GM19438 (cell line): ENCODE measurements around the gene TSKS.

Experiments used
- ATAC-seq: cut with Tn5 transposase; IDR thresholded peaks from one replicate; pipeline ENCODE4 v1.9.1; 2021; ENCODE audit warnings: low read depth; ENCODE audit not compliant: unreplicated experiment

Gene TSKS

DNA sequence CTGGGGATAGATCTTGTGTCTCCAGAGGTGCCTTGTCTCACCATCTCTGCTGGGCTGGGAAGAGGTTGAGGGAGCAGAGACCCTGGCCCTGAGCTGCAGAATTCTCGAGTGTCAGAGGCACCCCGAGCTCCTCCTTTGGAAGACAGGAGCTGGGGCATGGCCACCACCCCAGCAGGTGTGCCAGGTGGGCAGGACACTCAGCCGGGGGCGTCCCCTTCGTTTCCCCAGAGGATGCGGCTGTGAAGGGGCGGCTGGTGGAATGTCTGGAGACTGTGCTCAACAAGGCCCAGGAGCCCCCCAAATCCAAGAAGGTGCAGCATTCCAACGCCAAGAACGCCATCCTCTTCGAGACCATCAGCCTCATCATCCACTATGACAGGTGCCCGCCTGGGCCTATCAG lies 35.5 kb upstream of the TSKS start:
- no peak for ATAC-seq

DNA sequence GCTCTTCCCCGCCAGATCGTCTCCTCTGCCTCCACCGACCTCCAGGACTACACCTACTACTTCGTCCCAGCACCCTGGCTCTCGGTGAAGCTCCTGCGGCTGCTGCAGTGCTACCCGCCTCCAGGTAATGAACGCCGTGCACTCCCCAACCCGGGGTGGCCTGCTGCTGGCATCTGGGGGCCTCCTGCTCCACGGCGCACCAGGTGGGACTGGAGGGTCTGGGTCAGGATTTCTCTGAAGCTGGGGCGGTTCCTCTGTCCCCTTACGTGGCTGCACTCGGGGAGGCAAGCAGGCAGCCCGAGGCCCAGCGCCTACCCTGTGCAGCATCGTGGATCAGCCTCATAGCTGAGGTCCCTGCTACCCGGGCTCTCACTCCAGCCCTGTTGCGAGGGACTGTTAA lies 32.5 kb upstream of the TSKS start:
- ATAC-seq = no peak

DNA sequence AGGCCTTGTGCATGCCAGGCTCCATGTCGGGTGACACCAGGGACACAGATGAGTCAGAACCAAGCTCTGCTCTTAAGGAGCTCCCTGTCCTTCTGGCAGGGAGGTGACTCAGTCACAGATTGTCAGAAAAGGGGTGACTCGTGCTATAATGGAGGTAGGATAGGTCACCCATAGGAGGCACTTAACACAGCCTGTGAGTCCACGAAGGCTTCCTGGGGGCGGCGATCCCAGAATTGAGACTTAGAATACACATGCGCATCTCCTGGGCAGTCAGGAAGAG lies 30.4 kb upstream of the TSKS start:
- ATAC-seq = no peak

DNA sequence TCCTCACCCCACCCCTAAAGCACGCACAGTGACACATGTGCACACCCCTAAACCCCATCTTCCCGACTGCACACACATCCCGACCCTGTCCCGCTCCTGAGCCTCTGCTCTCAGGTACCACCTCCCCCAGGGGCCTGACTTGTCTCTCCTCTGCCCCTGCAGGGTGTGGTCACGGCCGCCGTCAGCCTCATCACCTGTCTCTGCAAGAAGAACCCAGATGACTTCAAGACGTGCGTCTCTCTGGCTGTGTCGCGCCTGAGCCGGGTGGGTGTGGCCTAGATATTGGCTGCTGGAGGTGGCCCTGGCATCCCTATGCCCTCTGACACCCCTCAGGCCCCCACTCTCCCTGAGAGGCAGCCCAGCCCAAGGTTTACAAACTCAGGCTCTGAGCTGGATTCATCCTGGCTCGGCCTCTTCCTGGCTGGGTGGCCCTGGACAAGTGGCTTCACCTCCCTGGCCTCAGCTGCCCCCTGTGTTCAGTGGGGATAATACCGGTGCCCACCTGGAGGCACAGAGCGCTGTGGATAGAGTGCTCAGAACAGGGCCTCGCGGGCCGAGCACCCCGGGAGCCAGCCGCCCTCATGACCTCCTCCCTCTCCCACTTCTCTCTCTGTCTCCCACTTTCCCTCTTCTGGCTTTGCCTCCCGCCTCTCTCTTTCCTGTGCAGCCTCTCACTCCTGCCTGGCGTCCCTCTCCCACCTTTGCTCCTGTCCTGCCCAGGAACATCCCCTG lies 29.9 kb upstream of the TSKS start:
- no peak for ATAC-seq

DNA sequence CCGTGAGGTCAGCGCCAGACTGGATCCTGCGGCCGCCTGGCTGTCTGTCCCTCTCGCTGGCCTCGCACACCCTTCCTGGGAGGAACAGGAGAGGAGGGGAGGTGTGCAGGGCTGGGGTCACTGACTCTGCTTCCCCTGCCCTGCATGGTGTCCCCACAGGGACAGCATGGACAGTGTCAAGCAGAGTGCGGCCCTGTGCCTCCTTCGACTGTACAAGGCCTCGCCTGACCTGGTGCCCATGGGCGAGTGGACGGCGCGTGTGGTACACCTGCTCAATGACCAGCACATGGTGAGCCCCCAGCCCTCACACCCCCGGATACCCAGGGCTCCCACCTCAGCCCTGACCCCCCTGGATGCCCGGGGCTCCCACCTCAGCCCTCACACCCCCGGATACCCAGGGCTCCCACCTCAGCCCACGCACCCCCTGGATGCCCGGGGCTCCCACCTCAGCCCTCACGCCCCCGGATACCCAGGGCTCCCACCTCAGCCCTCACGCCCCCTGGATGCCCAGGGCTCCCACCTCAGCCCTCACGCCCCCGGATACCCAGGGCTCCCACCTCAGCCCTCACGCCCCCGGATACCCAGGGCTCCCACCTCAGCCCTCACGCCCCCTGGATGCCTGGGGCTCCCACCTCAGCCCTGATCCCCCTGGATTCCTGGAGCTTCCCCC lies 28.8 kb upstream of the TSKS start:
- ATAC-seq = no peak

DNA sequence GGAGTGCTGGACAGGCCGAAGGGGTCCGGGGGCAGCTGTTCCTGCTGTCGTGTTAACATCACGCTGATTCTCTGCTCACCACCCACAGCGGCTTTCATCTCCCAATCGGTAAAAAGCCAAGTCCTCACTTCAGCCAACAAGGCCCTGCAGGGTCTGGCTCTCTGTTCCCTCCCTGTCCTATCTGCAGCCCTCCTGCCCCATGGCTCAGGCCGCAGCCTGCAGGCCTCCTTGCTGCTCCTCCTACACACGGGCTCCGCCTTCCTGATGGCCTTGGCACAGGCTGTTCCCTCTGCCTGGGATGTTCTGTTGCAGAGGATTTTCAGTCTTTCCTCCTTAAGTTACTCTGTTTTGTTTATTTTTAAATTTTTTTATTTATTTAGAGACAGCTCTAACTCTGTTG lies 27.8 kb upstream of the TSKS start:
- no peak for ATAC-seq

DNA sequence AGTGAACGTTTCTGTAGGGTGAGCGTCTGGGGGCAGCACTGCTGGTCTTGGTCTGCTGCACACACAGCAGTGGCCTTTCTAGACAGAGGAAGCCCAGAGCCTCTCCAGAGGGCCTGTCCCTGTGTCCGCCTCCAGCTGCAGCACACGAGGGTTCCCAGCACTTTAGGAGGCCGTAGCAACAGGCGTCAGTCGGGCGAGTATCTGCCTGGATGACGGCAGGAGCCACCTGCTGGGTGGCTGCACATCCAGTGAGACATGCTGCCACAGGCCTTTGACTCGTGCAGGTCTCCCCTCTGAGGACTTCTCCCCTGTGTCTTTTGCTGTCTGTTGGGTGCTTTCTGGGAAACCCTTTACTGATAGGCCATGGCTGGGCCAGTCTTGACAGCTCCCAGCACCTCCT lies 25.8 kb upstream of the TSKS start:
- ATAC-seq = no peak

DNA sequence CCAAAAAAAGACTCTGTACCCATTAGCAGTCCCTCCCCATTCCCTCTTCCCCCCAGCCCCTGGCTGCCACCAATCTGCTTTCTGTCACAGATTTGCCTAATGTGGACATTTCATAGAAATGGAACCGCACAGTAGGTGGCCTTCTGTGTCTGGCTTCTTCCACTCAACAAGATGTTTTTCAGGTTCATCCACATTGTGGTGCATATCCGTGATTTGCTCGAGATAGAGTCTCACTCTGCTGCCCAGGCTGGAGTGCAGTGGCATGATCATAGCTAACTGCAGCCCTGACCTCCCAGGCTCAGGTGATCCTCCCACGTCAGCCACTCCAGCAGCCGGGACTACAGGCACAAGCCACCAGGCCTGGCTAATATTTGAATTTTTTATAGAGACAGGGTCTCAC lies 24.6 kb upstream of the TSKS start:
- no peak for ATAC-seq

DNA sequence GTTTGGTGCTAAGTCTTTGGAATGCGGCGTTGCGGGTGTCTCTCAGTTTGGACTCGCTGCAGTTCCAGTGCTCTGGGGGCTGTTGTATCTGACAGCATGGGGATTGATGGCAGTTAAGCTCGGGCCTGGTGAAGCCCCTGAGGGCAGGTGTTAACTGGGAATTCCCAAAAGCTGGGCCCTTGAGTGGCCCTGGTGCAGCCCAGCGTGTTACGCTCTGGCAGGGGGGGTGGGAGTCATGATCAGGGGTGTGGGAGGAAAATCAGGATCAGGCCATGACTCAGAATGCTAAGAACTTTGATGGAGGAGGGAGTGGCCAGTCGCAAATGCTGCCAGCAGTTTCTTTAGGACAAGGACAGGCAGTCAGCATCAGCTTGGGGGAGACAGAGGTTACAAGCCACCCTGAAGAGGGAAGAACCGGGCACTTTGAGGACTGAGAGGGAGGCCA lies 23.3 kb upstream of the TSKS start:
- no peak for ATAC-seq

DNA sequence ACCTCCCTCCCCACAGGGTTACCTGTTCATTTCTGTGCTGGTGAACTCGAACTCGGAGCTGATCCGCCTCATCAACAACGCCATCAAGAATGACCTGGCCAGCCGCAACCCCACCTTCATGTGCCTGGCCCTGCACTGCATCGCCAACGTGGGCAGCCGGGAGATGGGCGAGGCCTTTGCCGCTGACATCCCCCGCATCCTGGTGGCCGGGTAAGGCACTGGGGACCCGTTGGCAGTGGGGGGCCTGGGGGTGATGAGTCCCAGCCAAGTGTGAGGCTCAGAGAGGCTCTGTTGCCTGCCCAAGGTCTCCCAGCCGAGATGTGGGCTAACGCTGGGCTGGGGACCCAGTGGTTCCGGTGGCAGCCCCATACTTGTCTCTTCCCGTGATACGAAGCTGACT lies 19.4 kb upstream of the TSKS start:
- no peak for ATAC-seq

DNA sequence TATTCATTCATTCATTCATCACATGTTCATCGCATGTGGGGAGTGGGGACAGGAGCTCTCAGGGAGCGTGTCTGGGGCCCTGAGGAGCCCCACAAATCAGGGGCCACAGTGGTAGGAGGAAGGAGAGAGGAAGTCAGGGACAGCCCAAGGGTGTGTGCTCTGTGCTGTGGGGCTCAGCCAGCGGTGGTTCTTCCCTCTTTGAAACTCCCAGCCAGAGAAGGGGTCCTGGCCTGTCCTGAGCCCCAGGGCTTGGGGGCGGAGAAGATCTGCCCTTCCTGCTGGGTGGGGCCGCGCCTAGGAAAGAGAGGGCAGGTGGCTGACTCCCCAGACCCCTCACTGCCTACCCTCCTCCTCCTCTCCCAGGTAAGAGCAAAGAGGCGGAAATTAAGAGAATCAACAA lies 18.3 kb upstream of the TSKS start:
- no peak for ATAC-seq

DNA sequence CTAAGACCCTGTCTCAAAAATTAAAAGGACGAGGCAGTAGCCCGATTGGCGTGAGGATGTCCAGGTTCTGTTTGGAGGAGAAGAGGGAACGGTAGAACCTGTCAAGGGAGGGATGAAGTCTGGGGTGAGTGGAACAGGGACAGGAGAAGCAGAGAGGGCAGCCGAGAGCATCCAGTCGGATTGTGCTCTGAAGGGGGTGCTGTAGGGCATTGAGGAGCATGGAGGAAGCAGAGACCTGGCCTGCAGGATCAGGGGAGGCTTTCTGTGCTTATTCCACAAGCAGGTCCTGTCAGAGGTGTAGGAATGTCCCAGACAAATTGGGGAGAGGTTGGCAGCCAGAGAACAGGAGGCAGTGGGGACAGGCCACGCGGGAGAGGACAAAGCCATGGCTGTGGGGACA lies 17.8 kb upstream of the TSKS start:
- ATAC-seq = no peak

DNA sequence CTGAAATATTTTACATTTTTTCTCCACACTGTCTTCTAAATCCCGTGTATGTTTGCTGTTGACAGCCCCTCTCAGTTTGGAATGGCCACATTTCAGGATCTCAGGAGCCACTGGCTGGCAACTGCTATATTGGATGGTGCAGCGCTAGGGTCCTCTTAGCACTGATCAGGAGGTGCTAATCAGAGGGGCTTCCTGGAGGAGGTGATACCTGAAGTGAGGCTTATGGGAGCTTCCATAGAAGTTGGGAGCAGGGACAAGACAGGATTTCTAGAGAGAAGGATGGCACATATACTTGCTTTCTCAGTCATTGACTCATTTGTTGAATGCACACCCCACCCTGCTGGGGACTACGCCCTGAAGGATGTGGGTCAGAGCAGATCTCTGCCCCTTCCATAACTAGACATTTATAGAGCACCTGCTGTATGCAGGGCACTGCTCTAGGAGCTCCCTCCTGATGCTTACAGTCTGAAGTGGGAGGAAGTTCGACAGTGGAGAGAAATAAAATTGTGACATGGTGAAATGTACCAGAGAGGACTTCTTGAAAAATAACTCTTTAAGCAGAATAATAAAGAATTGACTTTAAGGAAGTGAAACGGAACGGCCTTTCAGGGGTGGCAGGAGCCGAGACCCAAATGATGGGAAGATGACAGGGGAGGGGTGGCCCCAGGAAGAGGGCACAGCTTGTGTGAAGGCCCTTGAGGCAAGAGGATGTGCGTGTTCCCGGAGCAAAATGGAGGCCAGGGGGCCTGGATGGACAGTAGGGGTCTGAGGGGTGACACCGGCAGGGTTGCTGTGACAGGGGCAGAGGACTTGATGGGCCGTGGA lies 16.8 kb upstream of the TSKS start:
- ATAC-seq = no peak

DNA sequence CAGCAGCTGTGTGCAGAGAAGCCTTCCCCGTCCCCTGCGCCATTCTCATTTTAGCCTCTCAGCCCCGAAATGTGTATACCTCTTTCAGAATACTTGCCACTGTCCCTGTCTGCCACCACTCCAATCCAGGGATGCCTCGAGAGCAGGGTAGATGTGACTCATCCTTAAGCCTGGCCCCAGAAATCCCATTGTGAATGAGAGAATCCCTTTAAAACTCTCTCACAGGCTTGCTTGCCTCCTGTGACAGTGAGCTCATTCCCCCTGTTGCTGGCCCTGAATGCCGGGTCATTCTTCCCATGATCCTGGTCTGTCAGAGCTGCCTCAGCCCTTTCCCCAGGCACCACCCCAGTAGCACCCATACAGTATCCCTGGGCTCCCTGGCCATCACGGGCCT lies 13.3 kb upstream of the TSKS start:
- no peak for ATAC-seq

DNA sequence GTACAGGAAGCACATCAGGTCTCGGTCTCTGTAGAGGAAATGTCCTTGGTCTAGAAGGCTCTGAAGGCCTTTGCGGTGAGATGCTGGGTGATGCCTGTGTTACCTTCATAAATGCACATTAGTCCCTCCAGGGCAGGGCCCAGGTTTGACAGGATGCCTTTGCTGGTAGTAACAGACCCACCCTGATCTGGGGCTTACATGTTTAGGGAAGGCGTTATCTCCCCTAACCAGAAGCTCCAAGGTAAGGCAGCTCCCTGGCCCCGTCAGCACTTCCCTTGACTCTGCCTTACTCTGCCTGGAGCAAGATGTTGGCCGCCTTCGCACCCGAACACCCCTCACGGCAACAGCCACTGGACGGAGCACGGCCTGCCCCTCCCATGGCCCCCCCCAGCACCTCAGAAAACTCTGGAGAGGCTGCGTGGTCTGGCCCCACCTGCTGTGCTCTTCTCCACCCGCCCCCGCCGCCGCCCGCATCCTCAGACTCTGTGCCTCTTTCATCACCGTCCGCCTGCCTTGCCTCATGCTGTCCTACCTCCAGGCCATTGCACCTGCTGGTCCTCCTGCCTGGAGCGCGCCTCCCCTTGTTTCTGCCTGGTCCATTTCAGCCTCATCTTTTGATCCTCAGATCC lies 12.8 kb upstream of the TSKS start:
- no peak for ATAC-seq

DNA sequence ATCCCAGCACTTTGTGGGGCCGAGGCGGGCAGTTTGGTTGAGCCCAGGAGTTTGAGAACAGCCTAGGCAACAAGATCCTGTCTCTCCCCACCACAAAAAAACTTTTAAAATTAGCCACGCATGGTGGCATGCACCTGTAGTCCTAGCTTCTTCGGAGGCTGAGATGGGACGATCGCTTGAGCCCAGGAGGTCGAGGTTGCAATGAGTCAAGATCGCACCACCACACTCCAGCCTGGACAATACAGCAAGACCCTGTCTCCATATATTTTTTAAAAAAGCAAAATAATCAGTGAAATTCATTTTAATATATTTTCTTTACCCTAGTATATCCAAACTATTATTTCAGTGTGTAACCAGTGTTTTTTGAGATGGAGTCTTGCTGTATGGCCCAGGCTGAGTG lies 11.9 kb upstream of the TSKS start:
- ATAC-seq = no peak

DNA sequence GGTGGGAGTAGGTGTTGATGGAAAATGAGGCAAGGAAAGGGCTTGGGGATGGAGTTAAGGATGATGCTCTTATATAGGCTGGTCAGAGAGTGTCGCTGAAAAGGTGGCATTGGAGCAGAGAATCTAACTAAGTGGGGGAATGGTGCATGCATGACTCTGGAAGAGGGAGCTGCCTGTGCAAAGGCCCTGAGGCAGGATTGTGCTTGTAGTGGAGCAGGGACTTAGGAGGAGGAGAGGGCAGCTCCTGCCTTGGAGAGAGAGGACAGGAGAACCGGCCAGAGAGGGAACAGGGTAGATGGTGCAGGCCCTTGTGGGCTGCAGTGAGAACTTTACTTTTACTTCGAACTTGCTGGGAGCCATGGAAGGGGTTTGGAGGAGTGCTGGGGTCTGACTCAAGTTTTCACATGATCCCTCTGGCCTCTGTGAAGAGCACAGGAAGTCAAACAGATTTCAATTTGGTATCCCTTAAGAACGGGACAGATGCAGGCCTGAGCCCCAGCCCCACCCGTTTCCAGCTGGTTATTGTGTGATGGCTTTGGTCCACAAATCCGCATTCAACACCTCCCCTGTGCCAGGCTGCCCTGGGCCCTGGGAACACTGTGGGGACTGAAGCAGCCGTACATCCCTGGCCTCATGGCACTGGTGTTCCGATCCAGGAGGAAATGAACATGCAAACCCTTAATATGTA lies 10.7 kb upstream of the TSKS start:
- no peak for ATAC-seq

DNA sequence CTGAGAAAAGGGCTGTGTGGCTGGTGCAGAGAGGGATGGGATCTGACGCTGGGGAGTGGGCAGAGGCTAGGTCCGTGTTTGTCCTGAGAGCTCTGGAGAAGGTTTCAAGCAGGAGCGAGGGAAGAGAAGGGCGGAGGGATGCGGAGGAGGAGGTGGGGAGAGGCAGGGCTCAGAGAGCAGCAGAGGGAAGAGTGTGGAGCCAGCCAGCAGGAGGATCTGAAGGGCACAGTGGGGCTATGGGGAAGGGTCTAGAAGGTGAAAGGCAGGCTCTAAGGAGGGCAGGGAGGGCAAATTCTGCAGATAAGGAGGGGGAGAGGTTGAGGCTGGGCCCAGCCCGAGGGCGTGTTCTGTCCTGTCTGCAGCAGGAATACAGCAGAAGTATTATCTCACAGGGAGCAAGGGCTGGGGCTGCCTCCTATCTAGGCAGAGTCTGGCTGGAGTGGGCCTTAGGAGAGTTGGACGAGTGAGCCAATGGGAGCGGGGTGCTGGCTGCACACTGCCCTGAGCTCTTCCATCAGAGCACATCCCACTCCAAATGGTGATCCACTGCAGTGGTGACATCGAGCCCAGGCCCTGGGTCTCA lies 9.8 kb upstream of the TSKS start:
- ATAC-seq = no peak

DNA sequence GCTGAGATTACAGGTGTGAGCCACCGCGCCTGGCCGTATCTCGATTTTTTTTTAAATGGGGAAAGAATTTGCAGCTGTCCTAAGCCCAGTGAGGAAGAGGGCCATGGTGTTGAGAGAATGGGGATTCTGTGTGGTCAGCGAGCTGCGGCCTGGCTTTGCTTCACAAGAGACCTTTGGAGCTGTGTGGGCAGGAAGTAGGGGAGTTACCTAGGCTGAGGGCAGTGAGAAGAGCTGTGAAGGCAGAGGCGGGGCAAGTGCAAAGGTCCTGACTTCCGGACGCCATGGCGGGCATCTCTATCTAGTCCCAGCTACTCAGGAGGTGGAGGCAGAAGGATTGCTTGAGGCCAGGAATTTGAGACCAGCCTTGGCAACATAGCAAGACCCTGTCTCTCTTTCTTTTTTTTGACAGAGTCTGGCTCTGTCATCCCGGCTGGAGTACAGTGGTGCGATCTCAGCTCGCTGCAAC lies 8.6 kb upstream of the TSKS start:
- ATAC-seq = no peak

DNA sequence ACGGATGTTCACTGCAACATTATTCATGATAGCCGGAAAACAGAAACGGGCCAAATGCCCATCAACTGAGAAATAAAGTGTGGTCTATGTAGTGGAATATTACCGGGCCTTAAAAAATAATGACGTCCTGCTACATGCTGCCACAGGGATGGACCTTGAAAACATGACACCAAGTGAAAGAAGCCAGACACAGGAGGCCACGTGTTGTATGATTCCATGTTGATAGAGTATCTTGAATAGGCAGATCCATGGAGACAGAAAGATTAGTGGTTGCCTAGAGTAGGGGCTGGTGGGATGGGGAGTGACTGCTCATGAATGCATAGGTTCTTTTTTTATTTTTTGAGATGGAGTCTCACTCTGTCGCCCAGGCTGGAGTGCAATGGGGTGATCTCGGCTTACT lies 7.4 kb upstream of the TSKS start:
- no peak for ATAC-seq
